Kasumi-1 (cell line): Measurements from ENCODE around the gene NAP1L4.
"Not testable (repeated sequence)": the region's sequence is repeated elsewhere in the genome, so short reads cannot be mapped to it uniquely, and the experiment has no call there.

ENCODE experiments used
- DNase-seq, 2 experiments: peaks; one replicate each; lab custom pipeline; 2025; lab: John Stamatoyannopoulos, UW

The NAP1L4 gene

GRCh38 chr11:2958251-2958650 lies 33.9 kb downstream of the NAP1L4 start:
- DNase-seq = peak; percentile 19 to 21

DNA sequence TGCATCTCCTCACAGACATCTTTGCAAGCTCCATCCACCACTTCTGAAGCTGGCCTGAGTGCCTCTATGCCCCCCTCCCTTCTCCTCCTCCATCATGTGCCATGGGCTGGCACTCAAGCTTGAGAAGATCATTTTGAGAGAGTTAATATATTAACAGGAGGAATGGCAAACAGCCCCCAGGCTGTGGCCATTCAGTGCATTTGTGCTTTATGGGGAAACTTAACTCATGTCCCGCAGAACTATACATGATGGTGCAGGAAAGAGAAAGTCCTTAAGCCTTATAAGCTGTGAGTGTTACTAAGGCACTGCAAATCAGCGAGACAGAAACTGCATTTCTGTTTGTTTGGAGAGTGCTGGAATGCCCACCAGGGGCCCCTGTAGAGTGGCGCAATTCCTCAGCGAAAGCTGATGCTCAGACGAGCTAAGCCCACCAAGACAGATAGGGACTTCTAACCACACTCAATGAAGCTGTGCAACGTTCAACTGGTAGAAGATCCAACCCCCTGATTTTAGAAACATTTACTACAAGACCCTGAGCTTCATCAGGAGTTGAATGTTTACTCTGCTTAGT lies 36.1 kb downstream of the NAP1L4 start:
- DNase-seq = no peak

DNA sequence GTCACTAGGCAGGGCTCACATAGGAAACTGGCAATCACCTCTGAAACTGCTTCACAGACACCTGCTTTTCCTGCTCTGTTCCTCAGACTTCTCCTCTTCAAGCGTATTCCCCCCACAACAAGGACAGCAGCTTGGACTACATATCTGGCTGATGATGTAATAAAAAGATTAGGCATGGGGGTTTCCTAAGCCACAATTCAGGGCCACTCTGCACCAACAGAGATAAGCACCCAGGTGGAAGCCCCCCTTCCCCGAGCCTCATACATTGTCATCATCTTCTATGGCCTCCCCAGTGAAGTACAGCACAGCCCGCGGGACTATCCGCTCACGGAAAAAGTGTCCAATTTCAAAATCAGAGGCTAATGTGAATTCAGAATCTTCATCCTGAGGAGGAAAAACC lies 37.9 kb downstream of the NAP1L4 start:
- DNase-seq = no peak

DNA sequence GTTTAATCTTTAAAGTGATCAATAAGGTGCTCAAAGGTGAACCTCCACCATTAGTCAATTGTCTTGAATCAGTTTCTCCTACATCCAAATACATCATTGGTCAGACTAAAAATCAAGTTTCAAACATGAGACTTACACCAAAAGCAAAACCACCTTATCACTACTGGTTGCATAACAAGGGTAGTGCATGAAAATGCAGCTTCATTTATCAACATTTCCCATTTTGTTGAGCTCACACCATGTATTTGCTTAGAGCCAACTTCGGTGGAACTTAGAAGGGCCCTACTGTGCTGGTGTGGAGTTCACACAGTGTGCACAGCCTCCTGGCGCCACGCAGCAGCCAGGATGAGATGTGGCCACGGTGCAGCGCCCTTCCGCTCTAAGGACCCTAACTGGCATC lies 39.8 kb downstream of the NAP1L4 start:
- DNase-seq = no peak

DNA sequence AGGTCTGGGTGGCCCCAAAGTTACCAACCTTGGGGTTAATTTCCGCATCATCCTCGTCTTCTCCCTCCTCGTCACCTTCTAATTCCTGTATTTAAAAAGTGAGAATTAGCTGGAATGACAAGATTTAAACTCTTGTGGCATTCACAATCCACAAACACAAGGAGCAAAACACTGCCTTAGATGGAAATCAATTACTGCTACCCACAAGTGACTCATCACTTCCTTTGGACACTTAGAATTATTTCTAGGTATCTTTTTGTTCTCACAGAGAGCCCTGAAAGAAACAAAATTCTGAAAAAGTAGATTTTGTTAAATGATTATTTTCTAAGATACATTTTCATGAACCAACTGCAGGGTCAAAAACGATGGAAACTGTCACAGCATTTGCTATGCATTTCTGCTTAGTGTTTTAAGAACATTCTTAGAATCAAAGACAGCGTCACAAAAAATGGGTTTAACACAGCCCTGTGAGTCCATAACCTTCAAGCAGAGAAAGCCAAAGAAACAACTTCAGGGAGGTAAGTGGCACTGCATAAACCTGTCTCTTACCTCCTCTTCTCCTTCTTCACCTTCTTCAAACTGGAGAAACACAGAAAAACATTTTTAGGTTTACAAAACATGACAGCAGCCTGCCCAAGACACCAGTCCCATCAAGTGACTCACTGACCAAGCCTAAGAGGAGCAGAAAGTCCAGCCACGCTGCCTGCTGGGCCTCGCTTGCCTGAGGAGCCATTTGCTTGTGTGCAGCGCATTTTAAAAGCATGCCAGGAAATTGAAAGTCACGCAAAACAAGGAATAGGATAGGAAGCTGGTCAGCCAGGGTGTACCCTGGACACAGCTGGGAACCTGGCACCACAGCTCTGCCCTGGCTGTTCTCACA lies 40.7 kb downstream of the NAP1L4 start:
- no peak for DNase-seq

DNA sequence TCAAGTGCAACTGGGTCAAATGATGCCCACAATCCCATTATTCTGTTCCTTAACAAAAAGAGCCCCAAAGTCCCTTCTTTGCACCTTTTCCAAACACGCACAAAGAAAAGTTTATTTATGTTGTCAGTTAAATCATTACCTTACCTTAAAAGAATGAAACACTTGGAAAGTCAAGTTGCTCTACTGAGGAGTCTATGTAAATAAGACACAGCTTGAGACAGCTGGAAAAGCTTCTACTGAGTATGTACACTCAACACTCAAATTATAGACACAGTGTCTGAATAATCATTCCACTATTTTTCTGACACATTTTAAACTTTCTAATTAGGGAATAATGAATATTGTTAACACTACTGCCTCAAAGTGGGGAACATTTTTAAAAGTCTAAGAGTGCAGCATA lies 41.3 kb downstream of the NAP1L4 start:
- no peak for DNase-seq

DNA sequence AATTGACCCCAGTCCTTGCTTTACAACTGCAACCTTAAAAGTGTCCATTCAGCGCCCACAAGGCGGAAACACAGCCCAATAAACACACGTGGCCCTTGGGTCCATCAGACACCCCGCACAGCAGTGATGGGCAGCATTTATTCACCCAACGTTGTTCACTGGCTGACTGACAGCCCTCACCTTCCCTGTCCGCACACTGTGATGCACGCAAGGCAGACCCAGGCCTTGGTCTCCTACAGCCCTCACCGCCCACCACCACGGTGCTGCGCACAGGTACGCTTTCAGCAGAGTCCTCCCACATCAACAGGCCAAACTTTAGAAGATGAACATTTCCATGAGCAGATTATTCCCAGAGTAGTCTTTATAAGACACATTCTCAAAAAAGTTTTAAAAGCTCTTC lies 42.2 kb downstream of the NAP1L4 start:
- no peak for DNase-seq

- no peak for DNase-seq
These were observed 44.4 kb downstream of the NAP1L4 start for GRCh38 chr11:2947744-2948143.

DNA sequence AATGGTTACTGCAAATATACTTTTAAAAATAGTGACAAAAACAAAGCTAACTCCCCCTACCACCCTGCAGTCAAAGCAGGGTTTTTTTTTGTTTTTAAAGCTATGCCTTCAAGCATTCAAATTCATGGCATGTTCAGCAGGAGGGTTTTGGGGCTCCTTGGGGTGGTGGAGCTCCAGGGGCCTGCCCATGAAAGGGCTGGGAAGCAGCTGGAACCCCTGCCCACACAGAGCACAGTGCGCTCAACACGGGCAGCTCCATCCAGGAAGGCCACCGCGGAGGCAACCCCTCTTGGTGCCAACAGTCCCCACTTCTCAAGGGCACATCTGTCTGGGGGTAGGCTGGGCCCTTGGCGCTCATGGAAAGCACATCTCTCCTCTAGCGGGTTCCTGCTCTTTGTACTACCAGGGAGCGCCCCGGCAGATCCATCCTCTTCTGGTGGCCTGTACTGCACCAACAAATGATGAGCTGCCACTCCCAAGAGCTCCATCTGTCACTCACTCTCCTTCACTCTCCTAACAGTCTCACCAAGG lies 46.3 kb downstream of the NAP1L4 start:
- DNase-seq = no peak

GRCh38 chr11:2945031-2945756 lies 46.9 kb downstream of the NAP1L4 start:
- DNase-seq = no peak

DNA sequence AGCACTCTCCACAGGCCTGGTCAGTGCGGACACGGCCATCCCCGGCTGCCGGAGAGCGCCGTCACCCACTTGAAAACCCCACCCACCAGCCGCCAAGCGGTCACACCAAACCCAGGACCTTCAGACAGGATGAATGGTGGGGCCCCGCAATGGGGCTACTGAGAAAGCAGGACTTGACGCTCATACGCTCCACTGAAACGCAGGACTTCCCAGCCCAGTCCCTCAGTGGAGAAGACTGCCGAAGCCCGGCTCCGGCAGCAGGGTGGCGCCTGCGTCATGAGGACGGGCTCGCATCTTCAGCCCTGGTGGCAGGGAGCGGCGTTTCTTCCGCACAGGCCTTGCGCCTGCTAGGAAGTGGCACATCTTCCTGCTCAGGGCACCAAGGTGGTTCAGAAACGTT lies 47.6 kb downstream of the NAP1L4 start:
- no peak for DNase-seq

- no peak for DNase-seq
These were observed 48.4 kb downstream of the NAP1L4 start for GRCh38 chr11:2943711-2944118.

DNA sequence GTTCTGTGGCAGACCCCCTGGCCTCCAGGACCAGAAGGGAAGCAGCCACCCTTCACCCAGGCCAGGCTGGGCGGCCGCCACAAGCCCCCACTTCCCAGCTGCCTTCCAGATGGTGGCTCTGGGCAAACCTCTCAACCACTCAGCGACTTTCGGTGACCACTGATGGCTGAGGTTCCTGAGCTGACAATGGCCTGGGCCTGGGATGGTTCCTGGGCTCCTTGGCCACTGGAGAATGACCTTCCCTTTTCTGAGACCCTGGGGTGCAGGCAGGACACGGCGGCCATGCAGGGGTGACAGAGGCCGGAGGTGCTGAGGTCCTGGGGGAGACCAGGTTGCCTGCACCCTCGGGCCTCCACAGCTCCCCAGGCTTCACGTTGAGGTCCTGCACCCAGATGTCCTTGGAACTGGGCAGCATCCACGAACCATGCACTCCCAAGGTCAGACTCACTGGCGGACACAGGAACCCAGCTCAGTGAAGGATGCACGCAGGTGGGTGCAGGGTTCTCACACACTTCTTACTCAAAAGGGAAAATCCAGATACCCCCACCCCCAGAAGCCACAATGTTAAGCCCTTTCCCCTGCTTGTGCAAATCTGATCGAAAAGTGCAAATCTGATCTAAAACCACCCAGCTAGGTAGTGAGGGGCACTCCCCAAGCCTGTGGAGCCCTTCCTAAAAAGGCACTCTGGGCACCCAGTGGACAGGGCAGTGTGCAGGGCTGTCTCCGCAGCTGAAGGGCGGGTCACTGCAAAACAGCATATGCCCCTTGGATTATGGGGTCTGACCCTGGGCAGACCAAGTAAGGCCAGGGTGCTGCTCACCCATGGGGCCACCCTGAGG lies 49.0 kb downstream of the NAP1L4 start:
- DNase-seq = no peak

- DNase-seq = no peak
These were observed 49.7 kb downstream of the NAP1L4 start for GRCh38 chr11:2942447-2942846.

GRCh38 chr11:2940921-2941821 lies 51.0 kb downstream of the NAP1L4 start:
- no peak for DNase-seq

- no peak for DNase-seq
These were observed 51.8 kb downstream of the NAP1L4 start for GRCh38 chr11:2940147-2940920.

DNA sequence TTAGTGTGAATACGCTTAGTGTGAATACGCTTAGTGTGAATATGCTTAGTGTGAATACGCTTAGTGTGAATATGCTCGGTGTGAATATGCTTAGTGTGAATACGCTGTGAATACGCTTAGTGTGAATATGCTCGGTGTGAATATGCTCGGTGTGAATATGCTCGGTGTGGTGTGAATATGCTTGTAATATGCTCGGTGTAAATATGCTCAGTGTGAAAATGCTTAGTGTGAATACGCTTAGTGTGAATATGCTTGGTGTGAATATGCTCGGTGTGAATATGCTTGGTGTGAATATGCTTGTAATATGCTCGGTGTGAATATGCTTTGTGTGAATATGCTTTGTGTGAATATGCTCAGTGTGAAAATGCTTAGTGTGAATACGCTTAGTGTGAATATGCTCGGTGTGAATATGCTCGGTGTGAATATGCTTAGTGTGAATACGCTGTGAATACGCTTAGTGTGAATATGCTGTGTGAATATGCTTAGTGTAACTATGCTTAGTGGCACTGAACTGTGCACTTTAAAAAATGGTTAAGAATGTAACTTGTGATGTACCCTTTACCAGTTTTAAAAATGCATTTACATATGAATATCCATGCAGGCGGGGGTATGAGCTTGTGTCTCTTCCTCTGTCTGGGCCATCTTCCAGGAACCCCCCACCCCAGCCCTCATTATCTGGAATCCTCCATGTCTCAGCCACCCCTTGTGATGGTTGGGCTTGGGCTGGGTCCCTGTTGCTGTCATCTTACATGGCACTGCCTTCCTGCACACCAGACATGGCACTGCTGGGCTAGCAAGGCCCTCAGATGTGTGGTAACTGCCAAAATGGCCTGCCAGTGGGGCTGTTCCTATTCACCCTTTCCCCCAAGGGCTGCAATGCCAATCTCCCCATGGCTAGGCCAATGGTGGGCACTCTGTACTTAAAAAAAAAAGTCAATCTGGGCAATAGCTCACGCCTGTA lies 53.4 kb downstream of the NAP1L4 start:
- DNase-seq = not testable (repeated sequence)

- DNase-seq = not testable (repeated sequence)
These were observed 54.3 kb downstream of the NAP1L4 start for GRCh38 chr11:2937641-2938457.
